ENCODE measurements around the gene NUP85.
"Not testable (repeated sequence)": the region's sequence is repeated elsewhere in the genome, so short reads cannot be mapped to it uniquely, and the experiment has no call there.

The NUP85 gene

DNA sequence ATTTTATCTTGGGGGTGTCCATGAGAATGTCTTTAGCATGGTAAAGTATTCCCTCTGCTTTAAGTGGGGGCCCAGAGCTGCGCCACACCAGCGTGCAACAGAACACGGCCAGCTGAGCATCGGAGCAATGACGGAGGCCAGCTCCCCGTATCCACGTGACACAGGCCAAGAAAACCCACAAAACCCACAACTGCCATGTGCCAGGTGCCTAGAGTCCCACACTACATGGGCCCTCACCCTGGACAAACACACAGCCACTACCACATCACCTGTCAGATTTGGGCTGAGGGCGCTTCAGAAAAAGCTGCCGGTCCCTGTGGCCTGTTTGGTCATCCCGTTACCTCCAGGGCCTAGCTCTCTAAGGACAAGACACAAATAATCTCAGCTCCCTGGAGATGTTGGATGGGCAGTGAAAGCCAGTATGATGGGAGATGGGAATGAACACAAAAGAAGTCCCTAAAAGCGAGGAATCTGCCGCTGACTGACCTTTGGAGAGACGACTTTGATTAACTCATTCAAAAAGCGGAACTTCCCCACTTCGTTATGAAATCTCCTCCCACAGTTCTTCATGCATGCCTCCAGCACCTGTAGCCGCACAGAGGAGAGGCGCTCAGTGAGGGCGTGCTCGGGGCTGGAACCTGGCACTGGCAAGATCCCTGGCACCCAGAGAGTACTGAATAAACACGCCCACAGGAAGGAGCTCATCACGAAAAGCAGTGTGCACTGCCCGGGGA lies 38.8 kb downstream of the NUP85 start:
- no peak for DNase-seq

DNA sequence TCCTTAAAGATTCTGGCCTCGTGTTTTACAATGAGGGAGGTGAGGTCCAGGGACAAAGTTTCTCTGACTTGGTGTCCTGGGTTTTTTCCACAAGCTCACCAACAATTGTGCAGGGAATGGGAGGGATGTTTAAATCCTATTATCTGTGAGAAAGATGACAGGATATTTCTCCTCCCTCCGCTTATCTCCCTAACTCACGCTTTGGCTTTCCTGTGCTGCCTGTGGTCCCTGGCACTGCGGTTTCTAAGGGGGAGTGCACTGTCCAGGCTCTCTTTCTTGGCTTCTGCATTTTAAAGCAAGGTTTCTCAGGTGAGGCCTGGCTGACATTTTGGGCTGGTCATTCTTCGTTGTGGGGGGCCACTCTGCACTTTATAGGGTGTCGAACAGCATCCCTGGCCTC lies 39.5 kb downstream of the NUP85 start:
- no peak for DNase-seq

DNA sequence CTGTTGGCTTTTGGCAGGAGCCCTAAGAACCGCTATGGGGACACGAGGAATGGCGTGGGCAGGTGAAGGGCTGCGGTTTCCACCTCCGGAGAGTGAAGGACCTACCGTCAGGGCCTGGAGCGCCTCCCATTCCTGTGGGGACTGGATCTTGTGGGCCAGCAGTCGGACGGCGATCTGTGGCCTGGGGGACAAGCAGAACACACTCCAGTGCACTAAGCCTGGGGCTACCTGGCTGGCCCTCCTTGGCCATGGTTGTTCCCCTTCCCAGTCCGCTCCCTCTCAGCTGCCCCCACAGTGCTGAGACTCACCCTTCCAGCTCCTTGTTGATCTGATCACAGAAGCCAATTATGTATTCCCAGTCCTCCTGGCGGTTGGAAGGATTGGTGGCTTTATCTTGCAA lies 40.9 kb downstream of the NUP85 start:
- DNase-seq: no peak

DNA sequence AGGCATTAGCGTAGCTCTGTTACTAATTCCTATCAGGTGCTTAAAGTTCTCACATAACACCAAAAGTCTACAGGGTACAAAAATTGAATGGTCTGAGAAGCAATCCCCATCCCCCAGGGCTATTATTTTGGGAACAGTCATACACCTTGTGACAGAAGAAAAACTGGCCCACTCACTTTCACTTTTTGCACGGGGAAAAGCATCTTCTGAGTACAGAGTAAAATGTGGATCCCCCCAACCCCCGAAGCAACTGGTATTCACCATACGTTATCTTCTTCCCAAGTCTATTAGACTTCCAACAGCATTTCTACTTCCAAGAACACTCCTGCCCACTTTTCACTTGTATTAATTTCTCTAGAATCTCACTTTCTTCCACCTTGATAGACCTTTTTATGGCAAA lies 44.1 kb downstream of the NUP85 start:
- no peak for DNase-seq

DNA sequence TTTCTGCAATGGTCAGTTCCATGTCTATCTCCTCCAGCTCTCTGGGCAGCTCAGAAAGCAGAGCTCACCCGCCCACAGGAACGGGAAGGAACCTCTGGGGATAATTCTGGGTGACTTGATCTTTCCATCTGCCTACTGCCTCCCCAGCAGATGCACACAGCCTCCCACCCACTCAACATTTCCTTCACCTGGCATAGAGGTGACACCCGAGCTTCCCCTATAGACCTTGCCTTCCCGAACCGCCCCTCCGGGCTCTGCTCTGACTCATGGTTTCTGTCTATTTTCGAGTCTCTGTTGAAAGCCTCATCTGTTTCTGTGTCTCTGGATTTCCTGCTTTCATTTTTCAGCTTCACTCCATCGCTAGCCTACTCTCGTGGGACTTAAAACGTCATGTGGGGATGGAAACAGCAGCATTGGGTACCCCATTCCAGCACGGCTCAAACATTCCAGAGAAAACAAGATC lies 44.6 kb downstream of the NUP85 start:
- DNase-seq: peak; percentile 73

DNA sequence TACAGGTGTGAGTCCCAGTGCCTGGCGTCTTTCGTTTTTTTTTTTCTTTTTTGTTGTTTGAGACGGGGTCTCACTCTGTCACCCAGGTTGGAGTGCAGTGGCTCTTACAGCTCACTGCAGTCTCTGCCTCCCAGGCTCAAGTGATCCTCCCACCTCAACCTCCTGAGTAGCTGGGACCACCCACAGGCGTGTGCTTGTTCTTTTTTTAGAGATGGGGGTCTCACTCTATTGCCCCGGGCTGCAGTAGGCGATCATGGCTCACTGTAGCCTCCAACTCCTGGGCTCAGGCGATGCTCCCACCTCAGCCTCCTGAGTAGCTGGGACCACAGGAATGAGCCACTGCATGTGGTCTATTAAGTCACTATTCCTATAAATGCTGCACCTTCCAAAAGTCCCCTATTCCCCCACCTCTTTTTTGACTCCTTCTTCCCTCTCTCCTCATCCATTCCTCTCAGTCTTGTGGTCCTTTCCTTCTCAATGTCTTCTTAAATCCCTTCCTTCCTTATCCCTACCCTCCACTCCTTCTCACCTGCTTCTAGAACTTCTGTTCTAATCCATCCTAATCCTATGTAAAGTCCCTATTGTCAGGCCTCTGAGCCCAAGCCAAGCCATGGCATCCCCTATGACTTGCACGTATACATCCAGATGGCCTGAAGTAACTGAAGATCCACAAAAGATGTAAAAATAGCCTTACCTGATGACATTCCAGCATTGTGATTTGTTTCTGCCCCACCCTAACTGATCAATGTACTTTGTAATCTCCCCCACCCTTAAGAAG lies 46.7 kb downstream of the NUP85 start:
- no peak for DNase-seq

DNA sequence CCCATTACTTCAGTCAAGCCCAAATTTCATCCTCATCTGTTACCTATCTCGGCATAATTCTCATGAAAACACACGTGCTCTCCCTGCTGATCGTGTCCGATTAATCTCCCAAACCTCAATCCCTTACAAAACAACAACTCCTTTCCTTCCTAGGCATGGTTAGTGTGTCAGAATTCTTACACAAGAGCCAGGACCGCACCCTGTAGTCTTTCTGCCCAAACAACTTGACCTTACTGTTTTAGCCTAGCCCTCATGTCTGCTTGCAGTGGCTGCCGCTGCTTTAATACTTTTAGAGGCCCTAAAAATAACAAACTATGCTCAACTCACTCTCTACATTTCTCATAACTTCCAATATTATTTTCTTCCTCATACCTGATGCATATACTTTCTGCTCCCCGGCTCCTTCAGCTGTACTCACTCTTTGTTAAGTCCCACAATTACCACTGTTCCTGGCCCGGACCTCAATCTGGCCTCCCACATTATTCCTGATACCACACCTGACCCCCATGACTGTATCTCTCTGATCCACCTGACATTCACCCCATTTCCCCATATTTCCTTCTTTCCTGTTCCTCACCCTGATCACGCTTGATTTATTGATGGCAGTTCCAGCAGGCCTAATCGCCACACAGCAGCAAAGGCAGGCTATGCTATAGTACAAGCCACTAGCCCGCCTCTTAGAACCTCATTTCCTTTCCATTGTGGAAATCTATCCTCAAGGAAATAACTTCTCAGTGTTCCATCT lies 50.6 kb downstream of the NUP85 start:
- DNase-seq: not testable (repeated sequence)

DNA sequence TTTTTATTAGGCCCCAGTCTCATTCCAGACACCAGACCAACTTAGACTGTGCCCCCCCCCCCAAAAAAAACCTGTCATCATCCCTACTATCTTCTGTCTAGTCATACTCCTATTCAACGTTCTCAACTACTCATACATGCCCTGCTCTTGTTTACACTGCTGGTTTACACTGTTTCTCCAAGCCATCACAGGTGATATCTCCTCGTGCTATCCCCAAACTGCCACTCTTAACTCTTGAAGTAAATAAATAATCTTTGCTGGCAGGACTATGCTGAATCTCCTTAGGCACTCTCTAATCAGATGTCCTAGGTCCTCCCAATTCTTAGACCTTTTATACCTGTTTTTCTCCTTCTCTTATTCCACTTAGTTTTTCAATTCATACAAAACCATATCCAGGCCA lies 51.7 kb downstream of the NUP85 start:
- DNase-seq: not testable (repeated sequence)

DNA sequence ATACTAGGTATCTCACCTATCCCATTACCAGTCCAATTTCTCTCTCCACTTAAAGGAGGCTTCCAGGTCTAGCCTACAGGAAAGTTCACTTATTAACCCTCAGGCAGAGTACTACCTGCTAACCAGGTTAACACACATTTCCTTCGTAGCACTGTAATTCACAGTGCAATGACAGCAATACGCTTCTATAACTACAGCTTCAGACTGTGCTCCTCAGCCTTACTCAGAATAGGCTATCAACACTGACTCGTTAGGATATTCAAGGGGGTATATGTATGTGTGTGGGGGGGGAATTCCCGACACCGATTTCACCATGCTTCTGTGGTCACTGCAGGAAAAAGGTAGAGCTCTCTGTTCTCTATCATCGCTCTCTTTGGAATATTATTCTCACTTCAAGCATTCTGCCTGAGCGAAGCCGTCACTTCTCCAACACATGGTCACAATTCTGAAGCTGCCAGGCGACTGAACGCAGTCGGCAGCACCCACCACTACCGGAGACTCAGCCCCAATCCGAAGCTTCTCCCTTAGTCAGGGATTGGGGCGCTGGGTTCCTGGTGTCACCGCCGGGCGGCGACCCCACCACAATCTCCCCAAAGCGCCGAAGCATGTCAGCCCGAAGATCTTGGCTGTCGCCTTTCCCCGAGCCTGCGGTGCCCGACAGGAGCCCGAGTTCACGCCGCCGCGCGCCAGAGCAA lies 55.3 kb downstream of the NUP85 start:
- DNase-seq: no peak

DNA sequence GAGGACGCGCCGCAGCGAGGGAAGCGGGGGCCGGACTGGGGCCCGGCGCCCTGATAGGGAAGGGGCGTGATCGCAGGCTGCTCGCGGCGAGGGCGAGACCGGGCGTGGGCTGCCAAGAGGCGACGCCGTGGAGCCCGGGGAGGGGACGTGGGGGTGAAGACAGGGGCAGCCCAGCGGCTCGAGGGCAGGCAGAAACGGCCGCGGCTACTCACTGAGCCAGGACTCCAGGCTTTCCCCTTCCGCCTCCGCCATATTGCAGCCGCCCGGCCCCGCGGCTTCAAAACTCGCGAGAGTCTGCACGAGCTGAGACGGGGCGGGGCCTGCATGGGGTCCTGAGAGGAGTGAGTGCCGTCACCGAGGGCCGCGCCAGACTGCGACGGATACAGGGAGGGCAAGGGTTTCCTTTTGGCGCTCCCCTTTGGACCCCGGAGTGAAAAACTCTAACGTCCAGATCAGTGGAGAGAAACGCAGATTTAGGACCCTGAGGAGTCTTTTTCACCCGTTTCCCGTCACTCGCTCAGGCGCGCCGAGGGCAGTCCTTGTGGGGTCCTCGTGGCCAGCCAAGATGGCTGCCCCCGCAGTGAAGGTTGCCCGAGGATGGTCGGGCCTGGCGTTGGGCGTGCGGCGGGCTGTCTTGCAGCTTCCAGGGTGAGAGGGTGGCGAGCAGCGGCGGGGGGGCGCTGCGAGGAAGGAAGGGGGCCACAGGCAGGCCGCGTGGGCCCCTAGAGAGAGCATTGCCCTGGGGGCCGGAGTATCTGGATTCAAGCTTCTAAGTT lies 56.0 kb downstream of the NUP85 start, which contains the start of the genes GGA3 and MRPS7:
Gene GGA3 (minus strand): TSS at position 271 of the 776 bp plus-strand sequence. CDS start 19 bp downstream, at position 252.
Gene MRPS7 (plus strand): TSS at position 544 of the 776 bp plus-strand sequence. CDS start 22 bp downstream, at position 566.
- DNase-seq: peak; percentile 96

DNA sequence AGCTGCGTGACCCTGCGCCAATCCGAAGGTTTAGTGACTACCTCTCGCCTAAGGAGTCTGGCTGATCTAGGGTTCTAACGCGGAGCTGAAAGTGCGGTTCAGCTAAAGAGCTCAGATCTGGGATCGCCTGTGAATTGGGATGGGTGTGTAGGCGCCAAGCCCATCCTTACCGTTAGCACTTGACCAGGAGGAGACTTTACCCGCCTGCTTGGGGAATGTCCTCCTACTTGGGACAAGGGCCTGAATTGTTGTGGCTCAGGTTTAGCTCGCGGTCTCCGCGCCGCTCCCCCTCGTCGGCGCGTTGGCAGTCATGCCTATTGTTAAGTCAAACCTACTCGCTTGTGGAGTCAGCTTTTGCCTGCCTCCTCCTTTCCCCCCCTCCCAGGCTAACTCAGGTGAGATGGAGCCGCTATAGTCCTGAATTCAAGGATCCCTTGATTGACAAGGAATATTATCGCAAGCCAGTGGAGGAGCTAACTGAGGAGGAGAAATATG lies 56.7 kb downstream of the NUP85 start:
- no peak for DNase-seq

DNA sequence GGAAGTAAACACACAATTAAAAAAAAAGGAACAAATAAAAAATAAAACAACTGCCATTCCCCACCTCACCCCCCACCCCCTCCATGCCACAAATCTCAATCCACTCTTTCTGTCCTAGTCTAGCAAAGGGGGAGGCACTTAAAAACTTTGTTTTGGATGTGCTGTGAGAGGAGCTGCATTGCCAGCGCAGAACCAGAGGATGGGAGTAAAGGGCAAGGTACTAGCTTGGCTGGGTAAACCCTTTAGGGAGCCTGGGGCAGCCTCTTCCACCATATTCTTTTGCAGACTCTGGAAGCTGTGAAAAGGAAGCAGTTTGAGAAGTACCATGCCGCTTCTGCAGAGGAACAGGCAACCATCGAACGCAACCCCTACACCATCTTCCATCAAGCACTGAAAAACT lies 57.6 kb downstream of the NUP85 start:
- no peak for DNase-seq

DNA sequence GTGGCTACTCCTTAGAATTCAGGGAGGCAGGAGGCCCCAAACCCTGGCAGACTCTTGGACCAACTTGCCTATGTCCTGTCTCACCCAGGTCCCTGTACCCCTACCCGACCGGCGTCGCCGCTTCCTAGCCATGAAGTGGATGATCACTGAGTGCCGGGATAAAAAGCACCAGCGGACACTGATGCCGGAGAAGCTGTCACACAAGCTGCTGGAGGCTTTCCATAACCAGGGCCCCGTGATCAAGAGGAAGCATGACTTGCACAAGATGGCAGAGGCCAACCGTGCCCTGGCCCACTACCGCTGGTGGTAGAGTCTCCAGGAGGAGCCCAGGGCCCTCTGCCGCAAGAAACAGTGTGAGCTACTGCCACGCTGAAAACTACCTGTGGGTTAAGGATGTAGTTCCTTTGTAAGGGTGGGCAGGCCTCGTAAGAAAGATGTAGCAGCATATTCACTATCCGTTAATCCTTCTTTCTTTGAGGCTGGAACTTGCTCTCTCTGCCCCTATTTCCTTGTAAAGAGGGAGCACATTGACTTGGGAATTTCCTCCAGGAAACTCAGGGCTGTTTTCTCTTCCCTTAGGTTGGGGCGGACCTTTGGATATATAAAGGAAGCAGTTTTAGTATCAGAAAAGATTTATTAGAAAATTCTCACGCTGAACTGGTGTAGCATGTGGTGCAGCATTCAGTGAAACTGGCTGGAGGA lies 60.3 kb downstream of the NUP85 start:
- DNase-seq: no peak

DNA sequence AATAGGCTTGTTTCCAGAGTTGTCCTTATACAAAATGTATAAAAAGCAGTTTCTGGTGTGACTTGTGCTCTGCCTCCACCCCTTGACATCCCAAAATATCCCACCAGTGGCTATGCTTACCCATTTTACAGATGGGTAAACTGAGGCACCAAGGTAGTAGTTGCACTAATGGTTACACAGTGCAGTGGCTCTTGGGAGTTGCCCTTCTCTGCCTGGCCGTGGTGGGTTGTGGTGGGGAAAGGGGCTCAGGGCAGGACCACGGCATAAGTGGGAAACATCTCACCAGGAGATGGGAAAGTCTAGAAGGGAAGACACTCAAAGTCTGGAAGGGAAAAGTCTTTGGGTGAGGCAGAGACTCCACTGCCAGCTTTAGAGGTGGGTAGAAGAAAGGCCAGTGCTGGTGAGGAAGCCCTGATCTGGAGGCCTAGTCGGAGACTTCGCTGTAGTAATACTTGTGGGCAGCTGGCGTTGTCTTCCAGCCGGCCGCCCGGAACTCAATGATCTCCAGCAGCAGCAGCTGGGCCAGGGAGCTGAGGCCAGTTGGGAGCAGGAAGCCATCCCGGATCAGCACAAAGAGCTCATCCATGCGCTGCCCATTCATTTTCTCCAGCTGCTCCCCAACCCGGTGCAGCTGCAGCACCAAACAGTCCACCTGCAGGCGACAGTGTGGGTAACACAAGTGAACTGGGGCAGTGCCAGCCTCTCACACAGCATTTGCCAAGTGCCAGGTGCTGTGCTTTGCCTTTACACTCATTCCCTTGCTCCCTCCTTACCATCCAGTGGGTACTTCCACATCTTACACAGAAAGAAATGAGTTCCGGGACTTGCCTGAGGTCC lies 61.1 kb downstream of the NUP85 start:
- no peak for DNase-seq

DNA sequence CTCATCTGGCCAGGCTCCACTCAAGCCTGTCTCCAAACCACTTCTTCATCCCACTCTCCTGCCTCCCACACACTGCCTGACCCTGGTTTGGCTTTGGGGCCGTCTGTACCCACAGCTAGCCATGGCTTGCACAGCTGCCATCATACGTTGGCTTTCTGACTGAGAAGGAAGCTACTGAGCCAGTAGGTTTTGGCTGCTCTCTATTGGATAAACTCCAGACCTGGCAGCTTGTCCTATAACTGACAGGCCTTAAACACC lies 61.6 kb downstream of the NUP85 start:
- no peak for DNase-seq

DNA sequence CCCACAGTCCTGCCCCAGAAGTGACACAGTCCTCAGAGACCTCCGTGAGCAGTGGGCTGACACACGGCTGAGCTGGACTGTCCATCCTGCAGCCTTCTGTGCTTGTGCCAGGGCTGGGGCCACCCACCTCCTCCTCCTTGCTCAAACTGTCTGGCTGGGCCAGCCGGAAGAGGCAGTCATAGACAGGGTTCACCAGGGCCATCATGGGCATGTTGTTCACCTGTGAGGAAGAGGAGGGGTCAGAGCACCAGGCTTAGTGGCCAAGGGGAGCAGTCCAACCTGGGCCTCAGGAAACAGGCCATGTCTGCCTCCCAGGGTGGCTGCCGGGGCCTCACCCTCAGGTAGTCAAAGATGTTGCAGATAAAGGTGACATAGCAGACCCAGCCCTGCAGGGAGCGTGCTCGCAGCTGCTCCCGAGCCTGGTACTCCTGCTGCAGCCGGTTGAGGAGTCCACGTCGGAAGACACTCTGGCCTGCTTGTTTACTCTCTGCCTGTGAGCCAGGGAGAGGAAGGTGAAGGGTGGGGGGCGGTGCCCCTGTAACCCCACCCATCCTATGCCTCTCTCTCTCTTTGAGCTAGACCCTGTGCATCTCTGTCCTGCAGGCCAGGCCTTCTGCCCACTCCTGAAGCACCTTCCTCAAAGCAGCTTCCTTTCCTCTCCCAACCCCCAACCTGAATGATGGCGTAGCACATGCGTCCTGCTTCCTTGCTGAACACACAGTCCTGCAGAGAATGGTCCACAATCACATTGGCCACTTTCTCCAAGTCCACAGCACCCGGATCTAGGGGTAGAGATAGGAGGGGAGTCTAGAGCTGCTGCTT lies 62.1 kb downstream of the NUP85 start:
- DNase-seq: no peak

DNA sequence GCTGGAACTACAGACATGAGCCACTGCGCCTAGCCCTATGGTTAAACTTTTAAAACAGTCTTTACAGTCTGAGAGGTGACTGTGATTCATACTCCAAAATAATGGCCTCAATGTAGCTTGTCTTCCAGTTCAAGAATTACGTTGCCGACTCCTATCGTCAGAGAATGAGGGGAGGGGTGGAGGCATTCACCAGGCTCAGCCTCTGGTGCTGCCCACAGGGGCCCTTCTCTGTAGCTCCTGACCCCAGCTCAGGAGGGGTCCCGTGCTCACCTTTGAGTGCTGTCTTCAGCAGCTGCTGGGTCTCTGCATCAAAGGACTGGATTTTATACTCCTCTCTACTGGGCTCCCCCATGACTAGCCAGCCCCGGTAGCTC lies 64.4 kb downstream of the NUP85 start:
- peak; percentile 30 for DNase-seq

DNA sequence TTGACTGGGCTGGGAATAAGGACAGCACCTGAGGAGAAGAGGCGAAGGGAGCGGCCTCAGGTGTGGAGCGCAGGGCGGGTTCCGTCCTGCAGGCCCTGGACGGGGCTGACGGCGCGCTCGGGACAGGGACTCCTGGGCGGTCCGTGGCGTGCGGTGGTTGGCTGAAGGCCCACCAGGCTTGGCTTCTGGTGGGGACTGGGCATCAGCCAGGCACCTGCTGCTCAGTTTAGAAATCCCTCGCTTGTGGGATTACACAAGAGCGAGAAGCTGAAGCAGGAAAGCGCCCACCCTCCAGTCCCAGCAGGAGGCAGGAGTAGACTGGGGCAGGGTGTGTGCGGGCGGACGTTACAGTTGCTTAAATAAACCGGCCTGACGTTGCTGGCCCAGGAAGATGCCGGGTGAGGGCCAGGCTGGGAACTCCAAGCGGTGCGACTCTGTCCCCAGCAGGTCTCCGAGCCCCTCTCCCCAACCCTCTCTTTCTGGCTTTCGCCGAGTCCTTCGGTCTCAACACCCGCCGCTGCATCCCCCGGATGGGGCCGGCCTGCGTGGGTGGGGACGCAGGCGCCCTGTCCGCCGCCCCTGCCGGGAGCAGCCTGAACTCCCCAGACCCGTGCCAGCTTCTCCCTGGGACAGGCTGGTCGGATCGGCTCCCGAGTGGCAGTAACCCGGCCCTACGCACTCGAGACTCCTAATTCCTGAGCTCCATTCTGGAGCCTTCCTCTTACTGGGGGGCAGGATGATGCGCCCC lies 64.9 kb downstream of the NUP85 start:
- DNase-seq: no peak

DNA sequence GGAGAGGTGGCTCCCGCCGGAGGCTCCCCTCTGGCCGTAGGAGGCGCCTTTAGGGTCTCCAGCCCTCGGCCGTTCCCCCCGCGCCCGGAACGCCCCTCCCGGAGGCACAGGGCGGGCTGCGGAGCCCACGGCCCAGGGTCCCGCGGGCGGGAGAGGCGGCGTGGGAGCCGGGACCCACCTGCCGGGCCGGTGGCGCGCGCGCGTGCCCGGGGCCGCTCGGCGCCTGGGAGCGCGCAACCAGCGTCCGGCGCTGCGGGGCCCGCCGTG lies 65.4 kb downstream of the NUP85 start, which contains the start of gene MIF4GD:
Gene MIF4GD (minus strand): TSS at position 266 of the 267 bp plus-strand sequence. CDS start 1,036 bp downstream, outside the sequence.
- DNase-seq: no peak

Measured in activated T-cell treated with anti-CD3 and anti-CD28 coated beads, Interleukin-2, amount 50 U/mL, for 1 hour (primary cell).